ENCODE measurements around the gene SNX17.
"Not testable (repeated sequence)": the region's sequence is repeated elsewhere in the genome, so short reads cannot be mapped to it uniquely, and the experiment has no call there.

Gene SNX17

GRCh38 chr2:27400348-27401135, 30.1 kb downstream of the SNX17 start:
- DNase-seq: no peak

- DNase-seq: peak; percentile 66
Measured at GRCh38 chr2:27407798-27408491, 37.5 kb downstream of the SNX17 start.

- peak; percentile 18 for DNase-seq
Measured at GRCh38 chr2:27408601-27409320, 38.3 kb downstream of the SNX17 start.

- DNase-seq: peak; percentile 88
Measured at GRCh38 chr2:27409321-27410073, 39.1 kb downstream of the SNX17 start, which contains the start of gene PPM1G. PPM1G (minus strand) TSS chr2:27409591; CDS start chr2:27409422, 169 bp downstream.

GRCh38 chr2:27412419-27413152, 42.2 kb downstream of the SNX17 start:
- no peak for DNase-seq

- no peak for DNase-seq
Measured at GRCh38 chr2:27416151-27416550, 45.7 kb downstream of the SNX17 start.

- DNase-seq: no peak
Measured at GRCh38 chr2:27420996-27421395, 50.6 kb downstream of the SNX17 start.

- no peak for DNase-seq
Measured at GRCh38 chr2:27421660-27422250, 51.3 kb downstream of the SNX17 start.

- no peak for DNase-seq
Measured at GRCh38 chr2:27422958-27423357, 52.5 kb downstream of the SNX17 start.

- DNase-seq: not testable (repeated sequence)
Measured at GRCh38 chr2:27425039-27425438, 54.6 kb downstream of the SNX17 start.
